Activated naive CD8-positive, alpha-beta T cell treated with anti-CD3 and anti-CD28 coated beads, Interleukin-2, amount 50 U/mL, for 24 hours (primary cell): ENCODE measurements around the gene MED14.

Source experiments
- ATAC-seq: fragments of 150-1000 bp; cut with Tn5 transposase; one replicate; pipeline ENCODE4 v1.10.0; 2021
- DNase-seq: peaks from one replicate; pipeline ENCODE4 v3.0.0; 2021
- H3K27ac Mint-ChIP-seq: one replicate; pipeline ENCODE4 v1.8.0; 2021; ENCODE audit warnings: mild to moderate bottlenecking, mixed read lengths
- H3K27me3 Mint-ChIP-seq: one replicate; pipeline ENCODE4 v1.8.0; 2021; ENCODE audit warnings: mixed read lengths
- H3K36me3 Mint-ChIP-seq: one replicate; pipeline ENCODE4 v1.8.0; 2021; ENCODE audit warnings: low read depth, mixed read lengths
- H3K4me1 Mint-ChIP-seq: one replicate; pipeline ENCODE4 v1.8.0; 2021; ENCODE audit warnings: mixed read lengths
- H3K4me3 Mint-ChIP-seq: one replicate; pipeline ENCODE4 v1.8.0; 2021; ENCODE audit warnings: mild to moderate bottlenecking, moderate library complexity, mixed read lengths
- H3K9me3 Mint-ChIP-seq: one replicate; pipeline ENCODE4 v1.8.0; 2021; ENCODE audit warnings: mixed read lengths

Gene MED14

GRCh38 chrX:40663078-40663740, 72.1 kb downstream of the MED14 start:
- Mint-ChIP-seq H3K4me3 (no peak overlapping the region), H3K36me3 (peaks cover 23% of the 10 kb centered on the region)

GRCh38 chrX:40661489-40661888, 73.9 kb downstream of the MED14 start:
- H3K36me3 Mint-ChIP-seq, result peaks cover 13% of the 10 kb centered on the region
- ATAC-seq, result no peak
- no peaks in the 10 kb centered on the region for H3K9me3 Mint-ChIP-seq
- H3K4me3 Mint-ChIP-seq, result no peak overlapping the region
- no peaks in the 10 kb centered on the region for H3K27me3 Mint-ChIP-seq
- H3K27ac Mint-ChIP-seq, result no peak overlapping the region
- peaks cover 2% of the 10 kb centered on the region for H3K4me1 Mint-ChIP-seq
- DNase-seq, result no peak

More at GRCh38 chrX:40663078-40663740, 72.1 kb downstream of the MED14 start:
- ATAC-seq (no peak), DNase-seq (no peak)
- H3K27me3 Mint-ChIP-seq, result no peaks in the 10 kb centered on the region
- H3K4me1 Mint-ChIP-seq, result peaks cover 2% of the 10 kb centered on the region
- no peak overlapping the region for H3K27ac Mint-ChIP-seq
- H3K9me3 Mint-ChIP-seq, result no peaks in the 10 kb centered on the region

GRCh38 chrX:40660381-40660780, 75.0 kb downstream of the MED14 start:
- ATAC-seq, result no peak
- Mint-ChIP-seq H3K27ac (no peak overlapping the region), H3K4me3 (no peak overlapping the region), H3K9me3 (no peaks in the 10 kb centered on the region), H3K4me1 (peaks cover 2% of the 10 kb centered on the region), H3K27me3 (no peaks in the 10 kb centered on the region), H3K36me3 (peaks cover 6% of the 10 kb centered on the region)
- DNase-seq, result no peak

GRCh38 chrX:40653535-40653934, 81.8 kb downstream of the MED14 start:
- Mint-ChIP-seq H3K36me3 (peaks cover 8% of the 10 kb centered on the region), H3K4me3 (no peak overlapping the region), H3K4me1 (peaks cover 2% of the 10 kb centered on the region), H3K27me3 (no peaks in the 10 kb centered on the region), H3K27ac (no peak overlapping the region), H3K9me3 (no peaks in the 10 kb centered on the region)
- no peak for ATAC-seq
- DNase-seq, result no peak

- H3K36me3 Mint-ChIP-seq, result peaks cover 8% of the 10 kb centered on the region
- H3K4me1 Mint-ChIP-seq, result peaks cover 5% of the 10 kb centered on the region
- H3K4me3 Mint-ChIP-seq, result no peak overlapping the region
- H3K9me3 Mint-ChIP-seq, result no peaks in the 10 kb centered on the region
- no peak for ATAC-seq
- no peaks in the 10 kb centered on the region for H3K27me3 Mint-ChIP-seq
- DNase-seq, result no peak
- H3K27ac Mint-ChIP-seq, result no peak overlapping the region
Measured at GRCh38 chrX:40652664-40653063, 82.7 kb downstream of the MED14 start.

GRCh38 chrX:40651620-40652223, 83.6 kb downstream of the MED14 start:
- DNase-seq (peak; percentile 66), ATAC-seq (no peak)
- H3K36me3 Mint-ChIP-seq, result peaks cover 8% of the 10 kb centered on the region
- no peak overlapping the region for H3K4me3 Mint-ChIP-seq
- no peaks in the 10 kb centered on the region for H3K27me3 Mint-ChIP-seq
- H3K27ac Mint-ChIP-seq, result peak overlapping the region; percentile 25
- no peaks in the 10 kb centered on the region for H3K9me3 Mint-ChIP-seq
- H3K4me1 Mint-ChIP-seq, result peaks cover 6% of the 10 kb centered on the region

GRCh38 chrX:40647307-40648197, 87.8 kb downstream of the MED14 start, which contains the start of gene CXorf38:
CXorf38 (minus strand) TSS chrX:40647561; CDS start chrX:40647520, 41 bp downstream.
- Mint-ChIP-seq H3K4me1 (peaks cover 28% of the 10 kb centered on the region), H3K36me3 (peaks cover 13% of the 10 kb centered on the region)
- peak; percentile 91 for DNase-seq

GRCh38 chrX:40646489-40647306, 88.6 kb downstream of the MED14 start:
- Mint-ChIP-seq H3K9me3 (no peaks in the 10 kb centered on the region), H3K4me1 (peaks cover 36% of the 10 kb centered on the region), H3K36me3 (peaks cover 20% of the 10 kb centered on the region), H3K27ac (peak overlapping the region; percentile 96), H3K27me3 (no peaks in the 10 kb centered on the region), H3K4me3 (peak overlapping the region; percentile 96)
- ATAC-seq (peak; percentile 37), DNase-seq (peak; percentile 22)

More at GRCh38 chrX:40647307-40648197, 87.8 kb downstream of the MED14 start, which contains the start of gene CXorf38:
- Mint-ChIP-seq H3K9me3 (no peaks in the 10 kb centered on the region), H3K4me3 (peak within 1 kb of the TSS; percentile 96), H3K27ac (peak within 1 kb of the TSS; percentile 96), H3K27me3 (no peaks in the 10 kb centered on the region)
- peak; percentile 77 for ATAC-seq

GRCh38 chrX:40644821-40645358, 90.5 kb downstream of the MED14 start:
- DNase-seq (peak; percentile 36), ATAC-seq (peak; percentile 45)
- H3K4me1 Mint-ChIP-seq, result peaks cover 40% of the 10 kb centered on the region
- no peaks in the 10 kb centered on the region for H3K27me3 Mint-ChIP-seq
- peak overlapping the region; percentile 97 for H3K27ac Mint-ChIP-seq
- H3K36me3 Mint-ChIP-seq, result peaks cover 20% of the 10 kb centered on the region
- H3K4me3 Mint-ChIP-seq, result peak overlapping the region; percentile 89
- H3K9me3 Mint-ChIP-seq, result no peaks in the 10 kb centered on the region

GRCh38 chrX:40644176-40644575, 91.2 kb downstream of the MED14 start:
- Mint-ChIP-seq H3K9me3 (no peaks in the 10 kb centered on the region), H3K36me3 (peaks cover 20% of the 10 kb centered on the region), H3K27me3 (no peaks in the 10 kb centered on the region), H3K4me3 (peak overlapping the region; percentile 89), H3K27ac (peak overlapping the region; percentile 83), H3K4me1 (peaks cover 41% of the 10 kb centered on the region)
- no peak for DNase-seq
- ATAC-seq, result no peak

- peaks cover 22% of the 10 kb centered on the region for H3K4me1 Mint-ChIP-seq
- DNase-seq (no peak), ATAC-seq (no peak)
- H3K4me3 Mint-ChIP-seq, result no peak overlapping the region
- H3K27ac Mint-ChIP-seq, result no peak overlapping the region
- no peaks in the 10 kb centered on the region for H3K9me3 Mint-ChIP-seq
- peaks cover 35% of the 10 kb centered on the region for H3K36me3 Mint-ChIP-seq
- no peaks in the 10 kb centered on the region for H3K27me3 Mint-ChIP-seq
Measured at GRCh38 chrX:40637687-40638086, 97.7 kb downstream of the MED14 start.

GRCh38 chrX:40632199-40632598, 103.1 kb downstream of the MED14 start:
- Mint-ChIP-seq H3K27me3 (no peaks in the 10 kb centered on the region), H3K27ac (peak overlapping the region; percentile 70), H3K36me3 (peaks cover 34% of the 10 kb centered on the region), H3K4me3 (no peak overlapping the region), H3K9me3 (no peaks in the 10 kb centered on the region), H3K4me1 (peaks cover 11% of the 10 kb centered on the region)
- no peak for DNase-seq
- no peak for ATAC-seq

- Mint-ChIP-seq H3K36me3 (peaks cover 16% of the 10 kb centered on the region), H3K4me3 (no peak overlapping the region), H3K27ac (no peak overlapping the region)
Measured at GRCh38 chrX:40628506-40628905, 106.8 kb downstream of the MED14 start.

GRCh38 chrX:40625294-40625693, 110.0 kb downstream of the MED14 start:
- ATAC-seq, result no peak
- H3K9me3 Mint-ChIP-seq, result no peaks in the 10 kb centered on the region
- no peak for DNase-seq
- no peaks in the 10 kb centered on the region for H3K4me1 Mint-ChIP-seq
- no peak overlapping the region for H3K27ac Mint-ChIP-seq
- H3K36me3 Mint-ChIP-seq, result peaks cover 6% of the 10 kb centered on the region
- H3K27me3 Mint-ChIP-seq, result no peaks in the 10 kb centered on the region
- no peak overlapping the region for H3K4me3 Mint-ChIP-seq

More at GRCh38 chrX:40628506-40628905, 106.8 kb downstream of the MED14 start:
- no peak for ATAC-seq
- Mint-ChIP-seq H3K9me3 (no peaks in the 10 kb centered on the region), H3K27me3 (no peaks in the 10 kb centered on the region), H3K4me1 (peaks cover 8% of the 10 kb centered on the region)
- no peak for DNase-seq
